ENCODE data around the gene TC2N.

DNA sequence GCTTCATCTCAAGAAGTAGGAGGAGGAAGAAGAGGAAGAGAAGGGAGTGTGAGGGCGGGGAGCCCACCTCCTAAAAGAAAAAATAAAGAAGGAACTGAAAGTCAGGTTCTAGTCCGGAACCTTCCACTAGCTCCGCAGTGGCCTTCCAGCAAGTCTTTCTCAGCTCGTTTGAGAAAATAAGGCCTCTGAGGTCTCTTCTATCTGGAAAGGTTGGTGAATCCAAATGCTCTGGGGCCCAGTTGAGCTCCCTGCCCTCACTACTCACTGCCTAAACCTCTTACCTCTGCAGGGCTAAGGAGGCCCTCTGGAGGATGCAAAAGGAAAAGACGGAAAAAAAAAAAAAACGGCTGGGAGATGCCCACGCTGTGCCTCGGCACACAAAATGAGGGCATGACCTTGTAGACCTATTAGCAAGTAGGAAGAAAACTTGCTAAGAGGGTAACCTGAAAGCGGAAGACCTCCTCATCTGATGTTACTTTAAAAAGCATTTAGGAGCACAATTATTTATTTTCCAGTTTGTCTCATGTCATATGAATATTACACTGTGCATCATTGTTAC, 44.2 kb upstream of the TC2N start:
- TF ChIP-seq, protein P1, sequence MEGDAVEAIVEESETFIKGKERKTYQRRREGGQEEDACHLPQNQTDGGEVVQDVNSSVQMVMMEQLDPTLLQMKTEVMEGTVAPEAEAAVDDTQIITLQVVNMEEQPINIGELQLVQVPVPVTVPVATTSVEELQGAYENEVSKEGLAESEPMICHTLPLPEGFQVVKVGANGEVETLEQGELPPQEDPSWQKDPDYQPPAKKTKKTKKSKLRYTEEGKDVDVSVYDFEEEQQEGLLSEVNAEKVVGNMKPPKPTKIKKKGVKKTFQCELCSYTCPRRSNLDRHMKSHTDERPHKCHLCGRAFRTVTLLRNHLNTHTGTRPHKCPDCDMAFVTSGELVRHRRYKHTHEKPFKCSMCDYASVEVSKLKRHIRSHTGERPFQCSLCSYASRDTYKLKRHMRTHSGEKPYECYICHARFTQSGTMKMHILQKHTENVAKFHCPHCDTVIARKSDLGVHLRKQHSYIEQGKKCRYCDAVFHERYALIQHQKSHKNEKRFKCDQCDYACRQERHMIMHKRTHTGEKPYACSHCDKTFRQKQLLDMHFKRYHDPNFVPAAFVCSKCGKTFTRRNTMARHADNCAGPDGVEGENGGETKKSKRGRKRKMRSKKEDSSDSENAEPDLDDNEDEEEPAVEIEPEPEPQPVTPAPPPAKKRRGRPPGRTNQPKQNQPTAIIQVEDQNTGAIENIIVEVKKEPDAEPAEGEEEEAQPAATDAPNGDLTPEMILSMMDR (IDR thresholded peaks at IDR 0.05) = peak in 2 of 4 experiments; percentile 26 to 47
- TF ChIP-seq POLR2A (IDR thresholded peaks at IDR 0.05) = no peak
- no peak for TF ChIP-seq EP300 (IDR thresholded peaks at IDR 0.05)
- no peak for TF ChIP-seq POLR2AphosphoS5 (IDR thresholded peaks at IDR 0.05)

All from sigmoid colon (tissue), 4 donors.